VCaP (cell line): ENCODE measurements around the gene ZNF860.
A peak's percentile ranks its signal among the peaks of the same experiment; 100 is the strongest.

ENCODE experiments used
- H3K27ac ChIP-seq: fragments of 450-650 bp; 2 replicates; pipeline ENCODE4 v1.5.1; 2017
- CTCF ChIP-seq: fragments of 450-650 bp; conservative IDR thresholded peaks from 2 replicates; pipeline ENCODE4 v1.5.1; 2017; ENCODE audit warnings: mild to moderate bottlenecking, moderate library complexity

ZNF860 gene

GRCh38 chr3:31943041-31943440 lies 38.5 kb upstream of the ZNF860 start:
- TF ChIP-seq CTCF, result no peak

GRCh38 chr3:31945738-31946052 lies 35.9 kb upstream of the ZNF860 start:
- no peak for TF ChIP-seq CTCF
- H3K27ac ChIP-seq, result no peak overlapping the region

More at GRCh38 chr3:31943041-31943440, 38.5 kb upstream of the ZNF860 start:
- no peak overlapping the region for H3K27ac ChIP-seq

GRCh38 chr3:31946484-31947081 lies 35.0 kb upstream of the ZNF860 start:
- no peak for TF ChIP-seq CTCF
- H3K27ac ChIP-seq, result no peak overlapping the region

GRCh38 chr3:31947162-31947561 lies 34.4 kb upstream of the ZNF860 start:
- no peak overlapping the region; the same call in 1 of the 2 replicates for H3K27ac ChIP-seq
- no peak for TF ChIP-seq CTCF

GRCh38 chr3:31947671-31948091 lies 33.9 kb upstream of the ZNF860 start:
- peak overlapping the region; percentile 29; the same call in 1 of the 2 replicates for H3K27ac ChIP-seq
- no peak for TF ChIP-seq CTCF

- TF ChIP-seq CTCF, result no peak
- H3K27ac ChIP-seq, result peak overlapping the region; percentile 29; the same call in 1 of the 2 replicates
Measured at GRCh38 chr3:31948280-31948679, 33.3 kb upstream of the ZNF860 start.

- no peak for TF ChIP-seq CTCF
- no peak overlapping the region for H3K27ac ChIP-seq
Measured at GRCh38 chr3:31952205-31952604, 29.3 kb upstream of the ZNF860 start.
